ENCODE data around the gene PRRT3.

- TF ChIP-seq CTCF (IDR thresholded peaks at IDR 0.05; ENCODE audit: low read length) (peak; percentile 54), EZH2 (IDR thresholded peaks at IDR 0.05; ENCODE audit: borderline replicate concordance, low read length) (no peak)
These were observed 5.8 kb downstream of the PRRT3 start for GRCh38 chr3:9946112-9947024.

Data from OCI-LY1 (cell line).